ENCODE results near the gene ROBO3. TPM values are rescaled to one million over a fixed set of nuclear protein-coding genes. Genes with fewer than 3 reads are reported as not detected.
A peak's percentile ranks its signal among the peaks of the same experiment; 100 is the strongest.

Gene ROBO3
- total RNA-seq, 1 donor from 2014 or later = 11.3 TPM

GRCh38 chr11:124878759-124879492 lies 13.7 kb downstream of the ROBO3 start:
- H3K36me3 ChIP-seq = no peaks in the 10 kb centered on the region
- no peak overlapping the region for H3K27ac ChIP-seq
- H3K4me3 ChIP-seq = no peak overlapping the region
- H3K4me1 ChIP-seq = peaks cover 35% of the 10 kb centered on the region
- no peaks in the 10 kb centered on the region for H3K9me3 ChIP-seq
- ATAC-seq (no peak), DNase-seq (no peak)
- TF ChIP-seq CTCF (IDR thresholded peaks at IDR 0.05) = no peak
- H3K27me3 ChIP-seq (ENCODE audit: low read depth) = peaks cover 7% of the 10 kb centered on the region
- intact Hi-C loops (cut with DNase I) = no loop called here

- intact Hi-C loops (cut with DNase I) = no loop called here
- no peak for DNase-seq
- Histone ChIP-seq H3K4me3 (no peak overlapping the region), H3K4me1 (peaks cover 43% of the 10 kb centered on the region), H3K9me3 (no peaks in the 10 kb centered on the region), H3K27me3 (ENCODE audit: low read depth) (peaks cover 2% of the 10 kb centered on the region), H3K27ac (no peak overlapping the region), H3K36me3 (no peaks in the 10 kb centered on the region)
- no peak for TF ChIP-seq CTCF (IDR thresholded peaks at IDR 0.05)
- ATAC-seq = no peak
Measured at GRCh38 chr11:124879493-124880289, 14.5 kb downstream of the ROBO3 start.

GRCh38 chr11:124880290-124880611 lies 15.0 kb downstream of the ROBO3 start:
- no peaks in the 10 kb centered on the region for H3K36me3 ChIP-seq
- H3K9me3 ChIP-seq = no peaks in the 10 kb centered on the region
- no peak overlapping the region for H3K4me3 ChIP-seq
- no peaks in the 10 kb centered on the region for H3K27me3 ChIP-seq (ENCODE audit: low read depth)
- no peak overlapping the region for H3K27ac ChIP-seq
- ATAC-seq (no peak), DNase-seq (no peak)
- intact Hi-C loops (cut with DNase I) = no loop called here
- peaks cover 49% of the 10 kb centered on the region for H3K4me1 ChIP-seq
- TF ChIP-seq CTCF (IDR thresholded peaks at IDR 0.05) = no peak

GRCh38 chr11:124880958-124881357 lies 15.7 kb downstream of the ROBO3 start:
- Histone ChIP-seq H3K4me1 (peaks cover 46% of the 10 kb centered on the region), H3K27me3 (ENCODE audit: low read depth) (no peaks in the 10 kb centered on the region), H3K4me3 (no peak overlapping the region), H3K27ac (no peak overlapping the region), H3K9me3 (no peaks in the 10 kb centered on the region), H3K36me3 (peaks cover 5% of the 10 kb centered on the region)
- intact Hi-C loops (cut with DNase I) = no loop called here
- TF ChIP-seq CTCF (IDR thresholded peaks at IDR 0.05) = no peak
- DNase-seq = no peak
- no peak for ATAC-seq

- no peak for TF ChIP-seq CTCF (IDR thresholded peaks at IDR 0.05)
- Histone ChIP-seq H3K27ac (peak overlapping the region; percentile 63), H3K4me1 (peaks cover 38% of the 10 kb centered on the region), H3K9me3 (no peaks in the 10 kb centered on the region), H3K4me3 (no peak overlapping the region), H3K27me3 (ENCODE audit: low read depth) (no peaks in the 10 kb centered on the region), H3K36me3 (peaks cover 7% of the 10 kb centered on the region)
- ATAC-seq = peak in 1 of 2 donors; percentile 18
- DNase-seq = no peak
- intact Hi-C loops (cut with DNase I) = no loop called here
Measured at GRCh38 chr11:124882339-124883071, 17.3 kb downstream of the ROBO3 start.

Data from lower lobe of right lung (tissue), 2 donors.